ENCODE measurements around the gene TMC2.
A peak's percentile ranks its signal among the peaks of the same experiment; 100 is the strongest.

Gene TMC2

GRCh38 chr20:2625062-2625461 lies 88.7 kb downstream of the TMC2 start:
- no peak for DNase-seq (ENCODE audit: low read depth)

GRCh38 chr20:2626853-2627541 lies 90.6 kb downstream of the TMC2 start:
- DNase-seq (ENCODE audit: low read depth) = peak; percentile 77

- no peak for DNase-seq (ENCODE audit: low read depth)
These were observed 94.9 kb downstream of the TMC2 start for GRCh38 chr20:2631228-2631627.

- no peak for DNase-seq (ENCODE audit: low read depth)
These were observed 97.0 kb downstream of the TMC2 start for GRCh38 chr20:2633381-2633780.

GRCh38 chr20:2637246-2637645 lies 100.9 kb downstream of the TMC2 start:
- no peak for DNase-seq (ENCODE audit: low read depth)

- DNase-seq (ENCODE audit: low read depth) = no peak
These were observed 103.9 kb downstream of the TMC2 start for GRCh38 chr20:2640260-2640659.

- DNase-seq (ENCODE audit: low read depth) = no peak
These were observed 104.5 kb downstream of the TMC2 start for GRCh38 chr20:2640899-2641298.

- DNase-seq (ENCODE audit: low read depth) = no peak
These were observed 107.3 kb downstream of the TMC2 start for GRCh38 chr20:2643708-2644107.

- peak; percentile 79 for DNase-seq (ENCODE audit: low read depth)
These were observed 115.7 kb downstream of the TMC2 start, which contains the start of gene NOP56 for GRCh38 chr20:2651772-2652723. Gene NOP56, plus strand, starts transcription at chr20:2652632. Its CDS starts 29 bp downstream, at chr20:2652661.

GRCh38 chr20:2652724-2653555 lies 116.6 kb downstream of the TMC2 start:
- DNase-seq (ENCODE audit: low read depth) = no peak

GRCh38 chr20:2653556-2654383 lies 117.4 kb downstream of the TMC2 start:
- no peak for DNase-seq (ENCODE audit: low read depth)

GRCh38 chr20:2654384-2654822 lies 118.0 kb downstream of the TMC2 start:
- DNase-seq (ENCODE audit: low read depth) = no peak

- DNase-seq (ENCODE audit: low read depth) = no peak
These were observed 118.5 kb downstream of the TMC2 start for GRCh38 chr20:2654831-2655230.

- no peak for DNase-seq (ENCODE audit: low read depth)
These were observed 119.2 kb downstream of the TMC2 start for GRCh38 chr20:2655331-2656116.

- no peak for DNase-seq (ENCODE audit: low read depth)
These were observed 120.2 kb downstream of the TMC2 start for GRCh38 chr20:2656471-2657117.

- DNase-seq (ENCODE audit: low read depth) = no peak
These were observed 120.9 kb downstream of the TMC2 start for GRCh38 chr20:2657241-2657640.

GRCh38 chr20:2657674-2658073 lies 121.3 kb downstream of the TMC2 start:
- no peak for DNase-seq (ENCODE audit: low read depth)

GRCh38 chr20:2658414-2659354 lies 122.3 kb downstream of the TMC2 start:
- DNase-seq (ENCODE audit: low read depth) = no peak

GRCh38 chr20:2659547-2659946 lies 123.2 kb downstream of the TMC2 start:
- DNase-seq (ENCODE audit: low read depth) = no peak

Measured in HS-27A (cell line).